GM10266 (cell line): ENCODE results near the gene ABCG2.
"Not testable (repeated sequence)": the region's sequence is repeated elsewhere in the genome, so short reads cannot be mapped to it uniquely, and the experiment has no call there.

Experiments
- DNase-seq: peaks from one replicate; pipeline ENCODE4 v3.0.0; 2012; ENCODE audit errors: extremely low spot score
- CTCF ChIP-seq: IDR thresholded peaks from 2 replicates; pipeline ENCODE4 v1.5.1; 2012; ENCODE audit warnings: mild to moderate bottlenecking, low read depth; ENCODE audit not compliant: control insufficient read depth, insufficient read depth; ENCODE audit errors: missing control alignments

Gene ABCG2

GRCh38 chr4:88112856-88113255, 45.6 kb downstream of the ABCG2 start:
- DNase-seq = no peak
- TF ChIP-seq CTCF = no peak

- TF ChIP-seq CTCF = no peak
- DNase-seq = no peak
These were observed 47.6 kb downstream of the ABCG2 start for GRCh38 chr4:88110826-88111225.

- DNase-seq = no peak
These were observed 49.1 kb downstream of the ABCG2 start for GRCh38 chr4:88109123-88109881.

GRCh38 chr4:88108747-88109122, 49.7 kb downstream of the ABCG2 start:
- no peak for DNase-seq
- TF ChIP-seq CTCF = no peak

More at GRCh38 chr4:88109123-88109881, 49.1 kb downstream of the ABCG2 start:
- no peak for TF ChIP-seq CTCF

GRCh38 chr4:88108108-88108465, 50.4 kb downstream of the ABCG2 start:
- DNase-seq = not testable (repeated sequence)

GRCh38 chr4:88107406-88108107, 50.9 kb downstream of the ABCG2 start:
- DNase-seq = no peak
- TF ChIP-seq CTCF = no peak

GRCh38 chr4:88106205-88106604, 52.2 kb downstream of the ABCG2 start:
- no peak for TF ChIP-seq CTCF
- no peak for DNase-seq
